ENCODE results near the gene KDM2B. TPM values are rescaled to one million over a fixed set of nuclear protein-coding genes. Genes with fewer than 3 reads are reported as not detected.

The KDM2B gene
- total and polyA plus RNA-seq, 10 of the 15 experiments (the other 5 are each of a cell fraction or from before 2014, with no cell fraction given), result 13.6 to 124 (median 40.4) TPM

GRCh38 chr12:121560392-121561008 is 20.3 kb downstream of the KDM2B start (continued):
- no peak for TF ChIP-seq HSF1 (IDR thresholded peaks at IDR 0.05; ENCODE audit: low read depth, low read length)
- TF ChIP-seq IRF5 (IDR thresholded peaks at IDR 0.05; ENCODE audit: borderline replicate concordance), result no peak
- no peak for TF ChIP-seq IRF3 (IDR thresholded peaks at IDR 0.05)
- no peak for TF ChIP-seq ZNF217 (IDR thresholded peaks at IDR 0.05)
- TF ChIP-seq POU2F2 (IDR thresholded peaks at IDR 0.05; ENCODE audit: borderline replicate concordance, low read depth, low read length), result peak; percentile 71; the same call in 1 of the 3 replicates
- peak; percentile 79; the same call in 1 of the 2 replicates for TF ChIP-seq FOXM1 (IDR thresholded peaks at IDR 0.05; ENCODE audit: low read depth, low read length)
- no peak for TF ChIP-seq TCF7 (IDR thresholded peaks at IDR 0.05; ENCODE audit: borderline replicate concordance)
- TF ChIP-seq TARDBP (IDR thresholded peaks at IDR 0.05; ENCODE audit: borderline replicate concordance), result no peak
- TF ChIP-seq CREB1 (IDR thresholded peaks at IDR 0.05; ENCODE audit: low read depth), result no peak
- TF ChIP-seq ELK1 (IDR thresholded peaks at IDR 0.05; ENCODE audit: low read depth, low read length), result no peak
- no peak for TF ChIP-seq WRNIP1 (IDR thresholded peaks at IDR 0.05; ENCODE audit: borderline replicate concordance, low read depth, low read length)
- TF ChIP-seq KLF5 (IDR thresholded peaks at IDR 0.05; ENCODE audit: partially characterized antibody), result no peak
- no peak for TF ChIP-seq SUPT20H (IDR thresholded peaks at IDR 0.05; ENCODE audit: borderline replicate concordance, control insufficient read depth, low read depth, low read length)
- no peak for TF ChIP-seq NR2C1 (IDR thresholded peaks at IDR 0.05)
- TF ChIP-seq CBFB (IDR thresholded peaks at IDR 0.05; ENCODE audit: low read depth), result peak; percentile 62; the same call in 1 of the 2 replicates
- no peak for TF ChIP-seq RAD51 (IDR thresholded peaks at IDR 0.05)
- no peak for TF ChIP-seq SIX5 (IDR thresholded peaks at IDR 0.05; ENCODE audit: low read depth, low read length, severe bottlenecking)
- peak; percentile 95 for TF ChIP-seq BCL3 (IDR thresholded peaks at IDR 0.05; ENCODE audit: borderline replicate concordance, insufficient read depth, low read depth, low read length, poor library complexity, severe bottlenecking)
- peak; percentile 82 for TF ChIP-seq MTA2 (IDR thresholded peaks at IDR 0.05; ENCODE audit: low read depth)
- no peak for TF ChIP-seq ZNF384 (IDR thresholded peaks at IDR 0.05; ENCODE audit: borderline replicate concordance, low read depth, low read length)
- TF ChIP-seq TAF1 (IDR thresholded peaks at IDR 0.05; ENCODE audit: borderline replicate concordance, low read depth, low read length), result no peak
- no peak for TF ChIP-seq LARP7 (IDR thresholded peaks at IDR 0.05)
- peak; percentile 97 for TF ChIP-seq RELB (IDR thresholded peaks at IDR 0.05; ENCODE audit: low read depth)

Measured in GM12878 (cell line).